GM23248 (cell line): ENCODE data around the gene RAB6B. TPM values are rescaled to one million over a fixed set of nuclear protein-coding genes. Genes with fewer than 3 reads are reported as not detected.

Source experiments
- DNase-seq: peaks from one replicate; pipeline ENCODE4 v3.0.0-alpha.2; 2015
- H2AFZ ChIP-seq: fragments of 200-600 bp; sonication (generic); 2 replicates; pipeline ENCODE4 v1.6.1; 2016; ENCODE audit warnings: antibody characterized with exemption
- H3F3A ChIP-seq: fragments of 200-600 bp; sonication (generic); 2 replicates; pipeline ENCODE4 v1.6.1; 2016; ENCODE audit warnings: mild to moderate bottlenecking, antibody characterized with exemption, mixed run types; ENCODE audit not compliant: insufficient read depth
- H3K27ac ChIP-seq: fragments of 200-600 bp; sonication (generic); 2 replicates; pipeline ENCODE4 v1.5.1; 2016; ENCODE audit warnings: mild to moderate bottlenecking
- H3K27me3 ChIP-seq: fragments of 200-600 bp; sonication (generic); replicated peaks from 2 replicates; pipeline ENCODE4 v1.6.1; 2016; ENCODE audit warnings: mild to moderate bottlenecking; ENCODE audit not compliant: insufficient read depth
- H3K36me3 ChIP-seq: fragments of 200-600 bp; sonication (generic); 2 replicates; pipeline ENCODE4 v1.6.1; 2016; ENCODE audit warnings: low read depth, mild to moderate bottlenecking
- H3K4me1 ChIP-seq: fragments of 200-600 bp; sonication (generic); 2 replicates; pipeline ENCODE4 v1.6.1; 2016; ENCODE audit warnings: mild to moderate bottlenecking; ENCODE audit not compliant: insufficient read depth
- H3K4me2 ChIP-seq: fragments of 200-600 bp; sonication (generic); one replicate; pipeline ENCODE4 v1.6.1; 2016; ENCODE audit warnings: mild to moderate bottlenecking; ENCODE audit not compliant: unreplicated experiment
- H3K4me3 ChIP-seq: fragments of 200-600 bp; sonication (generic); 2 replicates; pipeline ENCODE4 v1.5.1; 2016; ENCODE audit warnings: mild to moderate bottlenecking
- H3K79me2 ChIP-seq: fragments of 200-600 bp; sonication (generic); 2 replicates; pipeline ENCODE4 v1.6.1; 2016; ENCODE audit warnings: mild to moderate bottlenecking; ENCODE audit not compliant: insufficient read depth
- H3K9ac ChIP-seq: fragments of 200-600 bp; sonication (generic); 2 replicates; pipeline ENCODE4 v1.6.1; 2016; ENCODE audit warnings: mild to moderate bottlenecking
- H3K9me2 ChIP-seq: fragments of 200-600 bp; sonication (generic); 2 replicates; pipeline ENCODE4 v1.6.1; 2016; ENCODE audit warnings: mixed run types, mild to moderate bottlenecking, moderate library complexity; ENCODE audit not compliant: insufficient read depth
- H3K9me3 ChIP-seq: fragments of 200-600 bp; sonication (generic); one replicate; pipeline ENCODE4 v1.6.1; 2017; ENCODE audit warnings: low read depth
- H4K20me1 ChIP-seq: fragments of 200-600 bp; sonication (generic); 2 replicates; pipeline ENCODE4 v1.6.0; 2016; ENCODE audit not compliant: insufficient read depth
- EZH2 ChIP-seq: fragments of 200-600 bp; sonication (generic); IDR thresholded peaks from 2 replicates; pipeline ENCODE4 v1.6.1; 2018; ENCODE audit warnings: antibody characterized with exemption, mild to moderate bottlenecking; ENCODE audit not compliant: insufficient read depth, poor library complexity, severe bottlenecking
- EZH2phosphoT487 ChIP-seq: fragments of 200-600 bp; sonication (generic); IDR thresholded peaks from 2 replicates; pipeline ENCODE4 v1.6.1; 2018; ENCODE audit warnings: antibody characterized with exemption, moderate library complexity, mild to moderate bottlenecking, low read depth; ENCODE audit not compliant: insufficient read depth
- WGBS, 2 experiments: methylation state at CpG; one replicate each; pipeline ENCODE4 v1.1.6; 2015 to 2017; ENCODE audit warnings: low lambda C conversion rate in 2 of 2, low coverage in 1 of 2; ENCODE audit errors: missing lambda C conversion rate in 2 of 2; 5-methylcytosine and 5-hydroxymethylcytosine counted together
- in situ Hi-C: fragments of 300-500 bp; cut with MboI; formaldehyde crosslinking; loops from 2 replicates; pipeline ENCODE4 v1.15.0; 2020
- polyA plus RNA-seq: library from polyadenylated mRNA; unstranded; fragments of >200 nt; fragmentation: Nextera tagmentation; extraction: Ambion mirVana; gene quantifications from 2 replicates; pipeline ENCODE4 v1.2.1, GENCODE V29; 2016
- total RNA-seq: library from RNA; depleted of rRNA; stranded (reverse); fragments of >200 nt; shearing (Covaris generic); gene quantifications from 2 replicates; pipeline ENCODE4 v1.2.3, GENCODE V29; 2014

RAB6B gene
- total and polyA plus RNA-seq, 2 experiments from 2014 or later, result 0.59 to 0.76 TPM

- Histone ChIP-seq H3K27me3 (no peaks in the 10 kb centered on the region), H3K4me1 (no peaks in the 10 kb centered on the region), H3K9me3 (no peaks in the 10 kb centered on the region), H3K79me2 (no peaks in the 10 kb centered on the region), H3K4me2 (no peak overlapping the region), H3F3A (no peaks in the 10 kb centered on the region), H3K36me3 (no peaks in the 10 kb centered on the region), H4K20me1 (no peaks in the 10 kb centered on the region), H3K27ac (no peak overlapping the region), H2AFZ (no peak overlapping the region), H3K9me2 (no peaks in the 10 kb centered on the region), H3K4me3 (no peak overlapping the region), H3K9ac (no peak overlapping the region)
- TF ChIP-seq EZH2 (no peak), EZH2phosphoT487 (no peak)
- DNase-seq, result no peak
- WGBS, 2 experiments, result 19 to 22% methylated on average over 1 of the region's 1 CpG
- in situ Hi-C loops, result no loop called here
These were observed 14.2 kb downstream of the RAB6B start for GRCh38 chr3:133881492-133881891.

GRCh38 chr3:133880886-133881455 lies 14.7 kb downstream of the RAB6B start:
- Histone ChIP-seq H3K9ac (no peak overlapping the region), H3K9me2 (no peaks in the 10 kb centered on the region), H3K27ac (no peak overlapping the region), H3K4me1 (no peaks in the 10 kb centered on the region), H4K20me1 (no peaks in the 10 kb centered on the region), H3K4me3 (no peak overlapping the region), H3K9me3 (no peaks in the 10 kb centered on the region), H3K27me3 (no peaks in the 10 kb centered on the region), H3K36me3 (no peaks in the 10 kb centered on the region), H3K4me2 (no peak overlapping the region), H3K79me2 (no peaks in the 10 kb centered on the region), H2AFZ (no peak overlapping the region), H3F3A (no peaks in the 10 kb centered on the region)
- WGBS, 2 experiments, result 44 to 45% methylated on average over 4 of the region's 4 CpGs
- TF ChIP-seq EZH2 (no peak), EZH2phosphoT487 (no peak)
- no peak for DNase-seq
- in situ Hi-C loops, result no loop called here

GRCh38 chr3:133880287-133880686 lies 15.4 kb downstream of the RAB6B start:
- no peak overlapping the region for H2AFZ ChIP-seq
- no peaks in the 10 kb centered on the region for H3K27me3 ChIP-seq
- no peak for DNase-seq
- in situ Hi-C loops, result no loop called here
- no peaks in the 10 kb centered on the region for H3K36me3 ChIP-seq
- no peaks in the 10 kb centered on the region for H3K79me2 ChIP-seq
- no peaks in the 10 kb centered on the region for H3K9me2 ChIP-seq
- no peak overlapping the region for H3K4me2 ChIP-seq
- TF ChIP-seq EZH2phosphoT487 (no peak), EZH2 (no peak)
- no peak overlapping the region for H3K27ac ChIP-seq
- no peaks in the 10 kb centered on the region for H3K9me3 ChIP-seq
- WGBS, 2 experiments, result 62 to 70% methylated on average over 5 of the region's 5 CpGs
- no peak overlapping the region for H3K4me3 ChIP-seq
- no peaks in the 10 kb centered on the region for H3F3A ChIP-seq
- no peak overlapping the region for H3K9ac ChIP-seq
- no peaks in the 10 kb centered on the region for H4K20me1 ChIP-seq
- no peaks in the 10 kb centered on the region for H3K4me1 ChIP-seq

GRCh38 chr3:133878518-133878917 lies 17.2 kb downstream of the RAB6B start:
- DNase-seq, result no peak
- Histone ChIP-seq H3K79me2 (no peaks in the 10 kb centered on the region), H3K4me1 (no peaks in the 10 kb centered on the region), H3K27me3 (no peaks in the 10 kb centered on the region), H3K27ac (no peak overlapping the region), H3K9me3 (no peaks in the 10 kb centered on the region), H4K20me1 (no peaks in the 10 kb centered on the region), H3K9ac (no peak overlapping the region), H3K4me2 (no peak overlapping the region), H3K36me3 (no peaks in the 10 kb centered on the region), H3K9me2 (no peaks in the 10 kb centered on the region), H3F3A (no peaks in the 10 kb centered on the region), H2AFZ (no peak overlapping the region), H3K4me3 (no peak overlapping the region)
- TF ChIP-seq EZH2phosphoT487 (no peak), EZH2 (no peak)
- 93 to 94% methylated on average over 3 of the region's 3 CpGs for WGBS, 2 experiments
- in situ Hi-C loops, result no loop called here

- H3K4me3 ChIP-seq, result no peak overlapping the region
- TF ChIP-seq EZH2phosphoT487, result no peak
- no peak for TF ChIP-seq EZH2
- H3K9me3 ChIP-seq, result no peaks in the 10 kb centered on the region
- H3K9me2 ChIP-seq, result no peaks in the 10 kb centered on the region
- no peak overlapping the region for H3K27ac ChIP-seq
- H3K9ac ChIP-seq, result no peak overlapping the region
- DNase-seq, result no peak
- no peaks in the 10 kb centered on the region for H4K20me1 ChIP-seq
- WGBS, 2 experiments, result 26 to 31% methylated on average over 2 of the region's 2 CpGs
- H3K79me2 ChIP-seq, result no peaks in the 10 kb centered on the region
- H2AFZ ChIP-seq, result no peak overlapping the region
- no peaks in the 10 kb centered on the region for H3K27me3 ChIP-seq
- no peaks in the 10 kb centered on the region for H3K36me3 ChIP-seq
- H3K4me2 ChIP-seq, result no peak overlapping the region
- no peaks in the 10 kb centered on the region for H3F3A ChIP-seq
- in situ Hi-C loops, result no loop called here
- H3K4me1 ChIP-seq, result no peaks in the 10 kb centered on the region
These were observed 18.5 kb downstream of the RAB6B start for GRCh38 chr3:133877221-133877620.
